K562 (cell line): ENCODE measurements around the gene THEM5. TPM values are rescaled to one million over a fixed set of nuclear protein-coding genes. Genes with fewer than 3 reads are reported as not detected.

Source experiments
- ATAC-seq: fragments of 200-7000 bp; cut with Tn5 transposase; 3 replicates; pipeline ENCODE4 v1.9.1; 2020; ENCODE audit warnings: moderate library complexity
- BruUV-seq: library from RNA; stranded (reverse); fragments of 400-500 nt; replicated peaks from 2 replicates; lab custom pipeline; 2021; lab: Mats Ljungman, UMichigan
- CTCF ChIA-PET: fragments of 300-600 bp; formaldehyde crosslinking; extraction: SDS; loops from one replicate; lab custom pipeline; 2021; ENCODE audit warnings: low intra/inter-chr PET ratio; lab: Yijun Ruan, JAX
- POLR2A ChIA-PET: fragments of 300-600, 350-650 bp; sonication (Branson Sonifier 250); formaldehyde crosslinking; extraction: SDS; loops from one replicate; lab custom pipeline; 2021; ENCODE audit warnings: antibody characterized with exemption, inconsistent platforms; lab: Yijun Ruan, JAX
- DNase-seq, 4 experiments: peaks; one replicate each; pipeline versions ENCODE4 v3.0.0 to v3.0.0-alpha.2; 2011 to 2018; ENCODE audit warnings: low spot score in 3 of 4, mixed read lengths in 3 of 4; ENCODE audit errors: extremely low read depth in 1 of 4
- FAIRE-seq: peaks from 2 replicates; lab custom pipeline; 2011; peaks lifted over from hg19 to GRCh38; lab: Jason Lieb, UNC
- H2AFZ ChIP-seq: 2 replicates; pipeline ENCODE4 v1.6.0; 2011; ENCODE audit warnings: low read depth, low read length, control low read depth, inconsistent platforms
- H3K27ac ChIP-seq: fragments of 200-600 bp; 3 replicates; pipeline ENCODE4 v1.8.0; 2011; ENCODE audit warnings: low read depth, mild to moderate bottlenecking, control low read depth, inconsistent platforms, low read length, moderate library complexity, mixed read lengths; ENCODE audit errors: extremely low read depth
- H3K27me3 ChIP-seq, 2 experiments: fragments of 300-600 bp in 1 of 2; 2 replicates in 1 of 2; 3 replicates in 1 of 2; pipeline versions ENCODE4 v1.6.0 to v1.8.0; 2011; ENCODE audit warnings: inconsistent platforms in 2 of 2, low read length in 2 of 2, mild to moderate bottlenecking in 1 of 2, mixed read lengths in 1 of 2, moderate library complexity in 1 of 2; ENCODE audit not compliant: control insufficient read depth in 2 of 2, insufficient read depth in 2 of 2
- H3K36me3 ChIP-seq: fragments of 300-600 bp; 3 replicates; pipeline ENCODE4 v1.8.0; 2011; ENCODE audit warnings: mild to moderate bottlenecking, low read length, inconsistent platforms; ENCODE audit not compliant: control insufficient read depth, insufficient read depth
- H3K4me1 ChIP-seq, 2 experiments: fragments of 200-600 bp in 1 of 2; replicated peaks in 1 of 2; 2 replicates in 1 of 2; 3 replicates in 1 of 2; pipeline versions ENCODE4 v1.5.1 to v1.8.0; 2011; ENCODE audit warnings: inconsistent platforms in 2 of 2, low read length in 2 of 2, mild to moderate bottlenecking in 1 of 2, mixed read lengths in 1 of 2, moderate library complexity in 1 of 2; ENCODE audit not compliant: control insufficient read depth in 2 of 2, insufficient read depth in 2 of 2
- H3K4me2 ChIP-seq: 2 replicates; pipeline ENCODE4 v1.6.1; 2011; ENCODE audit warnings: low read length, control low read depth, inconsistent platforms, mixed read lengths; ENCODE audit not compliant: insufficient read depth
- H3K4me3 ChIP-seq: fragments of 200-600 bp; sonication (generic), shearing (Covaris generic); 2 replicates; pipeline ENCODE4 v1.5.1; 2016; ENCODE audit warnings: control low read depth, inconsistent platforms
- H3K79me2 ChIP-seq: fragments of 200-600 bp; 3 replicates; pipeline ENCODE4 v1.8.0; 2011; ENCODE audit warnings: low read length, inconsistent platforms; ENCODE audit not compliant: control insufficient read depth, insufficient read depth
- H3K9ac ChIP-seq, 2 experiments: 2 replicates each; pipeline versions ENCODE4 v1.6.0 to v1.6.1; 2011; ENCODE audit warnings: low read depth in 2 of 2, low read length in 2 of 2, control low read depth in 1 of 2, inconsistent platforms in 1 of 2, mild to moderate bottlenecking in 1 of 2, mixed read lengths in 1 of 2; ENCODE audit not compliant: insufficient read depth in 1 of 2
- H3K9me1 ChIP-seq: one replicate; pipeline ENCODE4 v1.6.0; 2011; ENCODE audit warnings: inconsistent platforms, mild to moderate bottlenecking, low read length, moderate library complexity; ENCODE audit not compliant: control insufficient read depth, insufficient read depth
- H3K9me3 ChIP-seq: replicated peaks from 2 replicates; pipeline ENCODE4 v1.5.1; 2011; ENCODE audit warnings: low read depth, low read length, inconsistent platforms; ENCODE audit not compliant: control insufficient read depth, insufficient read depth
- H4K20me1 ChIP-seq: replicated peaks from 2 replicates; pipeline ENCODE4 v1.6.1; 2011; ENCODE audit warnings: low read length, inconsistent platforms, mixed read lengths; ENCODE audit not compliant: control insufficient read depth, insufficient read depth
- FOXA3 ChIP-seq, 2 experiments: fragments of 450-650 bp in 1 of 2; sonication (generic) in 1 of 2; formaldehyde crosslinking; IDR thresholded peaks in 1 of 2; conservative IDR thresholded peaks in 1 of 2; 2 replicates each; pipeline versions ENCODE4 v1.4.0 to v1.8.0; 2020 to 2022; ENCODE audit warnings: mild to moderate bottlenecking in 2 of 2, missing genetic modification reagents in 1 of 2
- TCF7L2 ChIP-seq: fragments of 150-350 bp; IDR thresholded peaks from 2 replicates; pipeline ENCODE4 v1.6.1; 2016; ENCODE audit warnings: low read depth, mild to moderate bottlenecking, low read length, moderate library complexity
- WGBS: fragments of 100-300 bp; shearing (Covaris generic); methylation state at CpG from one replicate; pipeline ENCODE4 v1.1.6; 2016; ENCODE audit warnings: low coverage, mixed read lengths; ENCODE audit not compliant: insufficient coverage; ENCODE audit errors: missing lambda C conversion rate; 5-methylcytosine and 5-hydroxymethylcytosine counted together
- in situ Hi-C: fragments of 300-500 bp; cut with MboI; formaldehyde crosslinking; loops from 4 replicates; pipeline ENCODE4 v1.15.0; 2018; ENCODE audit warnings: inconsistent platforms, mixed read lengths
- intact Hi-C: fragments of 100-400 bp; cut with micrococcal nuclease; formaldehyde crosslinking; loops from 2 replicates; pipeline ENCODE4 v1.14.2; 2022
- polyA plus RNA-seq, 8 experiments: library from polyadenylated mRNA; depleted of rRNA in 4 of 8; stranded (reverse) in 5 of 8; unstranded in 3 of 8; fragments of >200 nt; fragmentation: Nextera tagmentation in 2 of 8; fragmentation: Illumina TruSeq in 1 of 8; extraction: Ambion mirVana in 2 of 8; extraction: Trizol in 1 of 8; gene quantifications; 2 replicates each; pipeline versions ENCODE4 v1.2.1 to v1.2.3, GENCODE V29; 2011 to 2014; ENCODE audit warnings: inconsistent platforms in 1 of 8, missing spikeins in 1 of 8
- total RNA-seq, 7 experiments: library from RNA; depleted of rRNA in 6 of 7; stranded (reverse); fragments of >200 nt in 6 of 7; fragmentation: Illumina TruSeq in 2 of 7; extraction: Trizol in 2 of 7; gene quantifications; 2 replicates each; pipeline versions ENCODE4 v1.2.1 to v1.2.3, GENCODE V29; 2011 to 2021; ENCODE audit warnings: low replicate concordance in 1 of 7
- TF ChIP-seq, protein P1 (sequence below), 2 experiments: fragments of 450-650 bp in 1 of 2; sonication (generic) in 1 of 2; formaldehyde crosslinking in 1 of 2; IDR thresholded peaks; 2 replicates each; pipeline versions ENCODE4 v1.7.1 to v1.9.0; 2016 to 2022; ENCODE audit warnings: inconsistent platforms in 1 of 2, mild to moderate bottlenecking in 1 of 2, missing genetic modification reagents in 1 of 2

The THEM5 gene
- total and polyA plus RNA-seq, 9 of the 15 experiments (the other 6 are each of a cell fraction or from before 2014, with no cell fraction given), result not detected

DNA sequence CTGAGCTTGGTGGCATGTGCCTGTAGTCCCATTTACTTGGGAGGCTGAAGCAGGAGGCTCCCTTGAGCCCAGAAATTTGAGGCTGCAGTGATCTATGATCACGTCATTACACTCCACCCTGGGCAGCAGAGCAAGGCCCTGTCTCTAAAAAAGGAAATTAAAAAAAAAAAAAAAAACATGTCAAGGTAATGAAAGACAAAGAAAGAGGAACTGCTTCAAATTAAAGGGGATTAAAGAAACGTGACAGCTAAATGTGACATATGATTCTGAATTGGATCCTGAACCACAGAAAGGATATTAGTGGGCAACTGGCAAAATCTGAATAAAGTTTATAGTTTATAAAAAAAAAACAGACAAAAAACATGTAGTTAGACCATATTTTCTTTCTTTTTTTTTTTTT lies 10.1 kb downstream of the THEM5 start:
- H3K27ac ChIP-seq, result no peak overlapping the region
- WGBS, result 15% methylated on average over 2 of the region's 2 CpGs
- peaks cover 9 to 14% of the 10 kb centered on the region in 2 experiments; a peak in 4 of 5 replicates for H3K4me1 ChIP-seq
- H3K36me3 ChIP-seq, result no peaks in the 10 kb centered on the region
- peaks cover 7 to 25% of the 10 kb centered on the region in 2 experiments; a peak in 4 of 5 replicates for H3K27me3 ChIP-seq
- FAIRE-seq (no peak), DNase-seq (no peak)
- no peak overlapping the region for H3K9ac ChIP-seq
- peaks cover 4% of the 10 kb centered on the region for H3K9me1 ChIP-seq
- no peaks in the 10 kb centered on the region for H3K9me3 ChIP-seq
- H3K4me3 ChIP-seq, result no peak overlapping the region
- no peaks in the 10 kb centered on the region for H4K20me1 ChIP-seq
- H3K4me2 ChIP-seq, result no peak overlapping the region
- TF ChIP-seq, protein P1, sequence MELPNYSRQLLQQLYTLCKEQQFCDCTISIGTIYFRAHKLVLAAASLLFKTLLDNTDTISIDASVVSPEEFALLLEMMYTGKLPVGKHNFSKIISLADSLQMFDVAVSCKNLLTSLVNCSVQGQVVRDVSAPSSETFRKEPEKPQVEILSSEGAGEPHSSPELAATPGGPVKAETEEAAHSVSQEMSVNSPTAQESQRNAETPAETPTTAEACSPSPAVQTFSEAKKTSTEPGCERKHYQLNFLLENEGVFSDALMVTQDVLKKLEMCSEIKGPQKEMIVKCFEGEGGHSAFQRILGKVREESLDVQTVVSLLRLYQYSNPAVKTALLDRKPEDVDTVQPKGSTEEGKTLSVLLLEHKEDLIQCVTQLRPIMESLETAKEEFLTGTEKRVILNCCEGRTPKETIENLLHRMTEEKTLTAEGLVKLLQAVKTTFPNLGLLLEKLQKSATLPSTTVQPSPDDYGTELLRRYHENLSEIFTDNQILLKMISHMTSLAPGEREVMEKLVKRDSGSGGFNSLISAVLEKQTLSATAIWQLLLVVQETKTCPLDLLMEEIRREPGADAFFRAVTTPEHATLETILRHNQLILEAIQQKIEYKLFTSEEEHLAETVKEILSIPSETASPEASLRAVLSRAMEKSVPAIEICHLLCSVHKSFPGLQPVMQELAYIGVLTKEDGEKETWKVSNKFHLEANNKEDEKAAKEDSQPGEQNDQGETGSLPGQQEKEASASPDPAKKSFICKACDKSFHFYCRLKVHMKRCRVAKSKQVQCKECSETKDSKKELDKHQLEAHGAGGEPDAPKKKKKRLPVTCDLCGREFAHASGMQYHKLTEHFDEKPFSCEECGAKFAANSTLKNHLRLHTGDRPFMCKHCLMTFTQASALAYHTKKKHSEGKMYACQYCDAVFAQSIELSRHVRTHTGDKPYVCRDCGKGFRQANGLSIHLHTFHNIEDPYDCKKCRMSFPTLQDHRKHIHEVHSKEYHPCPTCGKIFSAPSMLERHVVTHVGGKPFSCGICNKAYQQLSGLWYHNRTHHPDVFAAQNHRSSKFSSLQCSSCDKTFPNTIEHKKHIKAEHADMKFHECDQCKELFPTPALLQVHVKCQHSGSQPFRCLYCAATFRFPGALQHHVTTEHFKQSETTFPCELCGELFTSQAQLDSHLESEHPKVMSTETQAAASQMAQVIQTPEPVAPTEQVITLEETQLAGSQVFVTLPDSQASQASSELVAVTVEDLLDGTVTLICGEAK (IDR thresholded peaks at IDR 0.05), result peak; percentile 28; the same call in 1 of the 2 replicates
- TF ChIP-seq, protein P1 (CRISPR knock-in tag; IDR thresholded peaks at IDR 0.05), result no peak
- no peak for TF ChIP-seq FOXA3 (CRISPR knock-in tag; conservative IDR thresholded peaks at IDR 0.05 in 1 of 2, IDR thresholded peaks at IDR 0.05 in 1 of 2)
- TF ChIP-seq TCF7L2, result no peak
- TF ChIP-seq, all 486 proteins: peak for 1
- ATAC-seq, result no peak
- no TSS peak for BruUV-seq
- Histone ChIP-seq H3K79me2 (no peaks in the 10 kb centered on the region), H2AFZ (no peak overlapping the region)
- POLR2A ChIA-PET, result interaction anchor here (0.5 kb wide), 2 partner anchors 350 to 1060 kb away, joined by 4 read pairs; no protein-coding TSS in a partner anchor
- intact Hi-C loops (no loop called here), in situ Hi-C loops (no loop called here)
- CTCF ChIA-PET, result no interaction called here
